GM13977 (cell line): ENCODE data around the gene BUD31.

ENCODE experiments used
- DNase-seq: peaks from one replicate; pipeline ENCODE4 v3.0.0; 2012; ENCODE audit warnings: low spot score
- in situ Hi-C: fragments of 300-500 bp; cut with MboI; formaldehyde crosslinking; loops from one replicate; pipeline ENCODE4 v1.12.0; 2022; ENCODE audit warnings: low sequenced_read_pairs, low pct_unique_long_range_greater_than_20kb, mixed read lengths, inconsistent platforms; ENCODE audit not compliant: unreplicated experiment
- TF ChIP-seq, protein P1 (sequence below): IDR thresholded peaks from 2 replicates; pipeline ENCODE4 v1.5.1; 2012; ENCODE audit warnings: mild to moderate bottlenecking, control low read depth; ENCODE audit not compliant: insufficient read depth; ENCODE audit errors: extremely low read depth, missing control alignments

BUD31 gene

DNA sequence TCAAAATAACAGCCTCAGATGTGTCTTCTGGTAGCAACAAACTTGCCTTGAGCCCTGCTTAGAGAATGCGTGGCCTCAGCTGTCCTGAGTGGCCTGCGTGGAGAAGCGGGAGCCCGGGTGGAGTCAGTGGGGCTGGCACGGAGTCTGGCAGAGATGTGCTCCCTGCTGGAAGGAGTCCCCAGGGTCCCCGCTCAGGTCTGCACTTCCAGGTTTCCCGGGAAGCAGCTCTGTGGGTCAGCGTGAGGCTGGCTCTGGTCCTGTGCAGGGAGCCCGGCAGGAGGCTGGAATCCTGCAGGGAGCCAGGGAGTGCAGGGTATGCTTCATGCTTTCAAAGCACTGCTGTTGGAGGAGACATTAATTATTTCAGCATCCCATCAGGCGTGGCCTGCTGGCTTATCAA is 40.1 kb downstream of the BUD31 start:
- DNase-seq: no peak
- TF ChIP-seq, protein P1, sequence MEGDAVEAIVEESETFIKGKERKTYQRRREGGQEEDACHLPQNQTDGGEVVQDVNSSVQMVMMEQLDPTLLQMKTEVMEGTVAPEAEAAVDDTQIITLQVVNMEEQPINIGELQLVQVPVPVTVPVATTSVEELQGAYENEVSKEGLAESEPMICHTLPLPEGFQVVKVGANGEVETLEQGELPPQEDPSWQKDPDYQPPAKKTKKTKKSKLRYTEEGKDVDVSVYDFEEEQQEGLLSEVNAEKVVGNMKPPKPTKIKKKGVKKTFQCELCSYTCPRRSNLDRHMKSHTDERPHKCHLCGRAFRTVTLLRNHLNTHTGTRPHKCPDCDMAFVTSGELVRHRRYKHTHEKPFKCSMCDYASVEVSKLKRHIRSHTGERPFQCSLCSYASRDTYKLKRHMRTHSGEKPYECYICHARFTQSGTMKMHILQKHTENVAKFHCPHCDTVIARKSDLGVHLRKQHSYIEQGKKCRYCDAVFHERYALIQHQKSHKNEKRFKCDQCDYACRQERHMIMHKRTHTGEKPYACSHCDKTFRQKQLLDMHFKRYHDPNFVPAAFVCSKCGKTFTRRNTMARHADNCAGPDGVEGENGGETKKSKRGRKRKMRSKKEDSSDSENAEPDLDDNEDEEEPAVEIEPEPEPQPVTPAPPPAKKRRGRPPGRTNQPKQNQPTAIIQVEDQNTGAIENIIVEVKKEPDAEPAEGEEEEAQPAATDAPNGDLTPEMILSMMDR: no peak
- in situ Hi-C loops: no loop called here

DNA sequence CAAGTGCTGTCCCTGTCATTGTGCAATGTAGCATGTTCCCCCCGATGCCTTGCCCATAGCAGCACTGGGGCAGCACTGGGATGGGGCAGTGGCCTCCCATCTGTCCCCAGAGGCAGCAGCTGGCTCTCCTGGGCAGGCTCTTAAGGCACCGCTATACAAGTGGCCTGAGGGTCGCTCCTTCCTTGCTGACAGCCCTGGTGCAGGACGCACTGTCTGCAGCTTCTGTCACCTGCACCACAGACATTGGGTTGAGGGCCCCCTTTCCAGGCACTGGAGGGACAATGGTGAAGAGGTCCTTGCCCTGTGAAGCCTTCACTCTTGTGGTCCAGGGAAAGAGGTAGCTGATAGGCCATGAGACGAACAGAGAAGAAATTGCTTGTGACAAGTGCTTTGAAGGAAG is 40.6 kb downstream of the BUD31 start:
- no peak for DNase-seq
- TF ChIP-seq, protein P1: no peak
- in situ Hi-C loops: no loop called here

DNA sequence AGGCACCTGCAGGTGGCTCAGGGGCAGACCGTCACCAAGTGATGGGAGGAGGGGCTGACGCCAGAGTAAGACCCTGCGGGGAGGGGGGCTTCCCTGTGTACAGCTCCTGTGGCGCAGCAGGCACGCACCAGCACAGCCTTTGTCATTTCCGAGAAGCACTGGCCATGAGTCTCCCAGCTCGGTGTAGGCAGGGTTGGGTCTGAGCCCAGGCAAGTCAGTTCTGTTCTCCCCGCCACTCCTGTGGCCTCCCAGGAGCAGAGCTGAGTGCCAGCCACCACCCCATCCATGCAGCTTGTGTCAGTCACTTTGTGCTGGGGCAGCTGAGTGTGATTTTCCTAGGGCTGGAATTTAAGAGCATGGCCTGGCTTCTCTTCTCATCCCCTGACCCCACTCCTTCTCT is 43.2 kb downstream of the BUD31 start:
- TF ChIP-seq, protein P1: no peak
- in situ Hi-C loops: no loop called here
- no peak for DNase-seq

DNA sequence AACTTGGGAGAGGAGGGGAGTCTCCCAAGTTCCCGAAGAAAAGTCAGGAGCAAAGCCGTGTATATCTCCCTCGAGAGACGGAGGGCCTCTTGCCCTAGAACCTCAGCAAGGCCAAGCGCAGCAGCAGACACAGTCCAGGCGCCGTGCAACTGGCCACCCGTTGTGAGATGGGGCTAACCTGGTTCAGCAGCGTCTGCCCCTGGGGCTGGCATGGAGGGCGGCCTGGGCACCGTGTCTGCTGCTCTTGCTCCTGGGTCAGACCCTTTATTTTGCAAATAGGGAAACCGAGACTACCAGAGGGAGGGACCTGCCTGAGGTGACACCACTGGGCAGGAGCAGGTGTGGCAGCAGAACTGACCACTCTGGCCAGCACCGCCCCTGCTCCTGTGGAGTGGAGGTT is 43.8 kb downstream of the BUD31 start:
- no peak for DNase-seq
- in situ Hi-C loops: no loop called here
- TF ChIP-seq, protein P1: no peak

DNA sequence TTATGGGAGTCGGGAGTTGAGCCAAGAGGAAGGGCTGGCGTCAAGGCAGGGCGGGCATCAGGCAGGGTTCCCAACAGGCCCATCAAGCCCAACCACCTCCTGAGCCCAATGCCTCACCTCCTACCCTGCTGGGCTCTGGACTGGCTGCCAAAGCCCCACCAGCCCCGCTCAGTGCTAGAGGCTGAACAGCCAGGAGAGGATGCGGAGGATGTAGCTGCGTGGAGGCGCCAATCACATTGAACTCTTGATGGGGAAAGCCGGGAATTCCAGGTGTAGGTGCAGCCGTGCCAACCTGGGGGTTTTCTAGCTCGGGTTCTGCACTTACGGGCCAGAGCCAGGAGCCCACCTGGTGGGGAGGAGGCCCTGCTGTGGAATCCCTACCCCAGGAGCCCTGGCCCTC is 44.3 kb downstream of the BUD31 start:
- in situ Hi-C loops: no loop called here

DNA sequence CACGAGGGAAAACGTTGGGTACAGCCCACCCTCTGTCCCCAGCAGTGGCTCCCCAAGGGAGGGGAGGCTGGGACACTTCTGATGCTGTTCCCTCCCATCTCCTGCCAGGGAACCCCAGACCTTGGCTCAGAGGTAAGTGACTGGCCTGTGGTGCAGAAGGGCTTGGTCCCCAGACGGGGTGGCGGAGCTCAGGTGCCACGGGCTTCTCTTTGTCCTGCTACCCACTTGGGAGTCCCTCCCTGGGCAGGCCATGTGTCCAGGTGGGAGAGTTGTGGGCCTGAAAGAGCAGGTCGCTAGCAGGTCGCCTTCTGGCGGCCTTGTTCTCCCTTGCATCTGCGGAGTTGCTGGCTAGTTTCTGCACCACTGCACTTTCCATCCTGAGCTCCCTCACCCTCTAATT is 47.1 kb downstream of the BUD31 start:
- TF ChIP-seq, protein P1: no peak
- no peak for DNase-seq
- in situ Hi-C loops: no loop called here

More for the DNA sequence above, 44.3 kb downstream of the BUD31 start:
- TF ChIP-seq, protein P1: no peak
- DNase-seq: no peak

DNA sequence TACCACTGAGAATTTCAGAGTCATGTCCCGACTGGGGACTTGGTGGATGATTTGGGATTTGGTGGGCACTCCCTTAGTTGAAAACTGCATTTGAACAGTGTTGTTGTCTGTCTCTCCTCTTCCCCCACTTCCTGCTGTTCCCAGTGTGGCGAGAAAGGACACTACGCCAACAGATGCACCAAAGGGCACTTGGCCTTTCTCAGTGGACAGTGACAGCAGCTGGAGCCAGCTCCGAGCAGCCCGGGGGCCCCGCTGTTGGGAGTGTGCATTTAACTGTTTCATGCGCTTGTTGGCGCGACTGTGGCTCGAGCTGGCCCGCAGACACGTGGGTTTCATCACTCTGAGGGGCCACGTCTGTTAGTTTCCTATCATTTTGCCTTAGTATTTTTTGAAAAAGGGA is 47.5 kb downstream of the BUD31 start:
- in situ Hi-C loops: no loop called here
- no peak for DNase-seq
- TF ChIP-seq, protein P1: no peak
